ENCODE data around the gene CUX1. TPM values are rescaled to one million over a fixed set of nuclear protein-coding genes. Genes with fewer than 3 reads are reported as not detected.

Gene CUX1
- total RNA-seq, 1 experiment from 2014 or later, result 47.6 TPM

DNA sequence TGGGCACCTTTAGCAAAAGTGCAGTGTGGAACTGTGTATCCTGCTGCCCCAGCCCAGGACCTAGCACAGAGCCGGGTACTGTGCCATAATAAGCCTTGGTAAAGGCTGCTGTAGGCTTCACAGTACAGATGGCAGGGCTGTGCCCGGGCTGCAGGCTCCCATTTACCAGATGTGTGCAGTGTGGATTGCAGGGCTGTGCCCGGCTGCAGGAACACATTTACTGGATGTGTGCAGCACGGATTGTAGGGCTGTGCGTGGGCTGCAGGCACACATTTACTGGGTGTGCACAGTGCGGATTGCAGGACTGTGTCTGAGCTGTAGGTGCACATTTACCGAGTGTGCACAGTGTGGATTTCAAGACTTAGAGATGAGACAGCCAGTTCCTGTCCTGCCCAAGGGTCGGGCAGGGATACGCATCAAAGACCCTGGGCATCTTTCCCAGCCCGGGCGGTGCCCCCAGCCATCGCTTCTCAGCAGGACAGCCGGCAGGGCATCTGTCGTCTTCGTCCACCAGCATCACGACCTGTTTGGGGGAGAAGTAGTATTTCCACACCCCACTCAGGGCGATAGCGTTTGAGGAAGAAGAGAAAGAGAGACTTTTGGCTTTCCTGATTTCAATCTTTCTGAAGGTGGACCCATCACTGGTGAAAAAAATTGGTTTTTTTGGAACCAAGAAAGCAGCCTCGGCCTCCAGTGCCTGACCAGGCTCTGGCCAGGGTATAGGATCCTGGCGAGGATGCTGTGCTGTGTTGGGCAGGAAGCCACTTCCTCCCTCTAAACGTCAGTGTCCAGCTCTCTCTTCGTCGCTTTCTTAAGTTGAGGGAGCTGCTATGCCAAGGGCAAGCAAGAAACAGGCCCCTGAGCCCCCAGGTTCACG is 180.8 kb downstream of the CUX1 start:
- ChIA-PET POLR2A (no interaction called here), CTCF (interaction anchor here (0.7 kb wide), 1 partner anchor 125 kb away, joined by 3 read pairs; no protein-coding TSS in a partner anchor)
- intact Hi-C loops (cut with micrococcal nuclease), result no loop called here
- no peaks in the 10 kb centered on the region for H3K9me3 Mint-ChIP-seq (ENCODE audit: unreplicated experiment)
- TF ChIP-seq, protein P1, sequence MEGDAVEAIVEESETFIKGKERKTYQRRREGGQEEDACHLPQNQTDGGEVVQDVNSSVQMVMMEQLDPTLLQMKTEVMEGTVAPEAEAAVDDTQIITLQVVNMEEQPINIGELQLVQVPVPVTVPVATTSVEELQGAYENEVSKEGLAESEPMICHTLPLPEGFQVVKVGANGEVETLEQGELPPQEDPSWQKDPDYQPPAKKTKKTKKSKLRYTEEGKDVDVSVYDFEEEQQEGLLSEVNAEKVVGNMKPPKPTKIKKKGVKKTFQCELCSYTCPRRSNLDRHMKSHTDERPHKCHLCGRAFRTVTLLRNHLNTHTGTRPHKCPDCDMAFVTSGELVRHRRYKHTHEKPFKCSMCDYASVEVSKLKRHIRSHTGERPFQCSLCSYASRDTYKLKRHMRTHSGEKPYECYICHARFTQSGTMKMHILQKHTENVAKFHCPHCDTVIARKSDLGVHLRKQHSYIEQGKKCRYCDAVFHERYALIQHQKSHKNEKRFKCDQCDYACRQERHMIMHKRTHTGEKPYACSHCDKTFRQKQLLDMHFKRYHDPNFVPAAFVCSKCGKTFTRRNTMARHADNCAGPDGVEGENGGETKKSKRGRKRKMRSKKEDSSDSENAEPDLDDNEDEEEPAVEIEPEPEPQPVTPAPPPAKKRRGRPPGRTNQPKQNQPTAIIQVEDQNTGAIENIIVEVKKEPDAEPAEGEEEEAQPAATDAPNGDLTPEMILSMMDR (IDR thresholded peaks at IDR 0.05; ENCODE audit: unreplicated experiment), result no peak
- no TSS peak for BruUV-seq (replicated peaks)
- no peaks in the 10 kb centered on the region for H3K27me3 Mint-ChIP-seq (ENCODE audit: insufficient read depth, unreplicated experiment)
- H3K4me3 Mint-ChIP-seq (ENCODE audit: unreplicated experiment), result no peak overlapping the region
- H3K4me1 Mint-ChIP-seq (ENCODE audit: insufficient read depth, unreplicated experiment), result no peaks in the 10 kb centered on the region
- no peak for DNase-seq (ENCODE audit: unreplicated experiment)
- no peak overlapping the region for H3K27ac Mint-ChIP-seq (ENCODE audit: low read depth, unreplicated experiment)
- peaks cover 6% of the 10 kb centered on the region for H3K36me3 Mint-ChIP-seq (ENCODE audit: insufficient read depth, unreplicated experiment)

DNA sequence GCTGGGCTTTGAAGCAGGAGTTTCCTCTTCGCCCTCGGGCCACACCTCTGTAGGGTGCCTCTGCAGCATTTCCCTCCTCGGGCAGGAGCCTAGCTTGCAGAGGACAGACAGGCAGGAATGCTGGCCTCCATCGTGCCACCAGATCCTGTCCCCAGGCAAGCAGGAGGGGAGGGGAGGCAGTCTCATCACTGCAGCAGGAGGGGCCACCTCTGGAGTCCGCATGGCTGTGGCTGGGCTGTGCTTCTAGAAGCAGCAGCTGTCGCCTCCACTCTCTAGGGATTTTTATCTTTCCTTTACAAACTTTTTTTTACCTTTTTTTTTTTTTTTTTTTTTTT is 181.4 kb downstream of the CUX1 start:
- POLR2A ChIA-PET, result no interaction called here
- Mint-ChIP-seq H3K27ac (ENCODE audit: low read depth, unreplicated experiment) (no peak overlapping the region), H3K27me3 (ENCODE audit: insufficient read depth, unreplicated experiment) (no peaks in the 10 kb centered on the region), H3K36me3 (ENCODE audit: insufficient read depth, unreplicated experiment) (peaks cover 2% of the 10 kb centered on the region), H3K4me3 (ENCODE audit: unreplicated experiment) (no peak overlapping the region), H3K9me3 (ENCODE audit: unreplicated experiment) (no peaks in the 10 kb centered on the region), H3K4me1 (ENCODE audit: insufficient read depth, unreplicated experiment) (no peaks in the 10 kb centered on the region)
- CTCF ChIA-PET, result no interaction called here
- TF ChIP-seq, protein P1 (IDR thresholded peaks at IDR 0.05; ENCODE audit: unreplicated experiment), result no peak
- DNase-seq (ENCODE audit: unreplicated experiment), result no peak
- no TSS peak for BruUV-seq (replicated peaks)
- intact Hi-C loops (cut with micrococcal nuclease), result no loop called here

DNA sequence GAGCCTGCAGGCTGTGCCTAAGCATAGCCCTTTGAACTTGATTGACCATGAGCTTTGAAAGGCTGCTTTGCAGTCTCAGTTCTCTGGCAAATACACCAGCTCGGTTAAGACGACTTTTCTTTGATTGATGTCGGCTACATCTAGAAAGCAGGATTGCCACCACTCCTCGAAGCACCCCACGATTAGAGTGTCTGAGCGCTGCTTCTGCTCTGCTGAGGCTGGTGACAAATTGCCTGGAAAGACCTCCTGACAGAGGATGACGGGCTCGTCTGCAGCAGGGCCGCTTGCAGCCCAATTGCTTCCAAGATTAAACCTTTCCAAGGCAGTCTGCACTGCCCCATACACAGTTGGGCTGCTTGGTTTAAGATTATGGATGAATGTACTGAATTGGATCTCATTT is 182.0 kb downstream of the CUX1 start:
- Mint-ChIP-seq H3K4me1 (ENCODE audit: insufficient read depth, unreplicated experiment) (no peaks in the 10 kb centered on the region), H3K9me3 (ENCODE audit: unreplicated experiment) (no peaks in the 10 kb centered on the region), H3K4me3 (ENCODE audit: unreplicated experiment) (no peak overlapping the region), H3K36me3 (ENCODE audit: insufficient read depth, unreplicated experiment) (no peaks in the 10 kb centered on the region), H3K27me3 (ENCODE audit: insufficient read depth, unreplicated experiment) (no peaks in the 10 kb centered on the region), H3K27ac (ENCODE audit: low read depth, unreplicated experiment) (no peak overlapping the region)
- TF ChIP-seq, protein P1 (IDR thresholded peaks at IDR 0.05; ENCODE audit: unreplicated experiment), result no peak
- ChIA-PET POLR2A (no interaction called here), CTCF (no interaction called here)
- DNase-seq (ENCODE audit: unreplicated experiment), result no peak
- intact Hi-C loops (cut with micrococcal nuclease), result no loop called here
- no TSS peak for BruUV-seq (replicated peaks)

DNA sequence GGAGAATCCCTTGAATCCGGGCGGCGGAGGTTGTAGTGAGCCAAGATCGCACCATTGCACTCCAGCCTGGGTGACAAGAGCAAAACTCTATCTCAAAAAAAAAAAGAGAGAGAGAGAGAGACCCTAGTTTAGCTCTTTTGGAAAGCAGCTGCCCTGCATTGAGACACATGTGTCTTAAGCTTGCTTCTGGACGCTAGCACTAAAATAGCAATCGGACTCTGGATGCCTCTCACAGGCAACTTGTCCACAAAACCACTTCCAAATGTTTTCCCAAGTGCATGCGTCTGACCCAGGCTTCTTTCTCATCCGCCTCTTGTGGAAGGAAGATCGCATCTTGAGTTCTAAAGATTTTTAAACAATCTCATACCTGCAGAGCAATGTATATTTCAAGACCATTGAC is 182.7 kb downstream of the CUX1 start:
- Mint-ChIP-seq H3K9me3 (ENCODE audit: unreplicated experiment) (no peaks in the 10 kb centered on the region), H3K27ac (ENCODE audit: low read depth, unreplicated experiment) (no peak overlapping the region), H3K36me3 (ENCODE audit: insufficient read depth, unreplicated experiment) (no peaks in the 10 kb centered on the region), H3K4me1 (ENCODE audit: insufficient read depth, unreplicated experiment) (no peaks in the 10 kb centered on the region), H3K4me3 (ENCODE audit: unreplicated experiment) (no peak overlapping the region), H3K27me3 (ENCODE audit: insufficient read depth, unreplicated experiment) (no peaks in the 10 kb centered on the region)
- BruUV-seq (replicated peaks), result no TSS peak
- DNase-seq (ENCODE audit: unreplicated experiment), result no peak
- ChIA-PET CTCF (interaction anchor here (0.6 kb wide), 1 partner anchor 654 kb away, joined by 4 read pairs; no protein-coding TSS in a partner anchor), POLR2A (no interaction called here)
- intact Hi-C loops (cut with micrococcal nuclease), result no loop called here
- TF ChIP-seq, protein P1 (IDR thresholded peaks at IDR 0.05; ENCODE audit: unreplicated experiment), result no peak
